ENCODE results near the gene SSH2.
A peak's percentile ranks its signal among the peaks of the same experiment; 100 is the strongest.
"Not testable (repeated sequence)": the region's sequence is repeated elsewhere in the genome, so short reads cannot be mapped to it uniquely, and the experiment has no call there.

SSH2 gene

GRCh38 chr17:29929006-29929532, 959 bp downstream of the SSH2 start:
- ATAC-seq: no peak
- DNase-seq: peak; percentile 43

- DNase-seq: no peak
- ATAC-seq: no peak
Measured at GRCh38 chr17:29927546-29927945, 2.5 kb downstream of the SSH2 start.

- DNase-seq: no peak
- ATAC-seq: no peak
Measured at GRCh38 chr17:29924786-29925185, 5.2 kb downstream of the SSH2 start.

GRCh38 chr17:29918922-29919856, 10.8 kb downstream of the SSH2 start:
- ATAC-seq: no peak
- DNase-seq: no peak

GRCh38 chr17:29918016-29918415, 12.0 kb downstream of the SSH2 start:
- DNase-seq: no peak
- no peak for ATAC-seq

GRCh38 chr17:29914819-29915537, 15.1 kb downstream of the SSH2 start:
- DNase-seq (no peak), ATAC-seq (no peak)

- no peak for ATAC-seq
- no peak for DNase-seq
Measured at GRCh38 chr17:29911641-29912177, 18.3 kb downstream of the SSH2 start.

- DNase-seq (no peak), ATAC-seq (peak; percentile 90)
Measured at GRCh38 chr17:29909236-29910003, 20.6 kb downstream of the SSH2 start.

GRCh38 chr17:29906969-29907368, 23.1 kb downstream of the SSH2 start:
- DNase-seq (no peak), ATAC-seq (no peak)

GRCh38 chr17:29905879-29906167, 24.2 kb downstream of the SSH2 start:
- DNase-seq (no peak), ATAC-seq (no peak)

- DNase-seq (no peak), ATAC-seq (no peak)
Measured at GRCh38 chr17:29905086-29905878, 24.7 kb downstream of the SSH2 start.

GRCh38 chr17:29903471-29903870, 26.6 kb downstream of the SSH2 start:
- ATAC-seq (no peak), DNase-seq (no peak)

- not testable (repeated sequence) for ATAC-seq, DNase-seq
Measured at GRCh38 chr17:29897136-29897535, 32.9 kb downstream of the SSH2 start.

- DNase-seq (no peak), ATAC-seq (no peak)
Measured at GRCh38 chr17:29892201-29892600, 37.8 kb downstream of the SSH2 start.

- no peak for ATAC-seq
Measured at GRCh38 chr17:29891131-29891530, 38.9 kb downstream of the SSH2 start.

GRCh38 chr17:29885031-29885640, 44.9 kb downstream of the SSH2 start:
- DNase-seq: no peak

More at GRCh38 chr17:29891131-29891530, 38.9 kb downstream of the SSH2 start:
- DNase-seq: no peak

GRCh38 chr17:29883497-29883896, 46.5 kb downstream of the SSH2 start:
- ATAC-seq: no peak
- no peak for DNase-seq

More at GRCh38 chr17:29885031-29885640, 44.9 kb downstream of the SSH2 start:
- no peak for ATAC-seq

GRCh38 chr17:29881256-29881655, 48.8 kb downstream of the SSH2 start:
- DNase-seq (no peak), ATAC-seq (no peak)

- DNase-seq: no peak
- no peak for ATAC-seq
Measured at GRCh38 chr17:29880031-29880430, 50.0 kb downstream of the SSH2 start.

- no peak for ATAC-seq
- DNase-seq: no peak
Measured at GRCh38 chr17:29874931-29875596, 55.0 kb downstream of the SSH2 start.
